ENCODE data around the gene VOPP1.

- no peak for TF ChIP-seq CTCF (IDR thresholded peaks at IDR 0.05; ENCODE audit: low read depth, low read length, poor library complexity, severe bottlenecking)
- no peak for TF ChIP-seq EZH2phosphoT487 (IDR thresholded peaks at IDR 0.05; ENCODE audit: borderline replicate concordance, low read length)
Observed at GRCh38 chr7:55464422-55464821, 107.9 kb downstream of the VOPP1 start.

All from DOHH2 (cell line).